Measurements from ENCODE around the gene SRRD. TPM values are rescaled to one million over a fixed set of nuclear protein-coding genes. Genes with fewer than 3 reads are reported as not detected.

Gene SRRD
- total and polyA plus RNA-seq, 2 of the 8 experiments (the other 6 are each of a cell fraction or from before 2014, with no cell fraction given), result 17.1 to 25.3 TPM

DNA sequence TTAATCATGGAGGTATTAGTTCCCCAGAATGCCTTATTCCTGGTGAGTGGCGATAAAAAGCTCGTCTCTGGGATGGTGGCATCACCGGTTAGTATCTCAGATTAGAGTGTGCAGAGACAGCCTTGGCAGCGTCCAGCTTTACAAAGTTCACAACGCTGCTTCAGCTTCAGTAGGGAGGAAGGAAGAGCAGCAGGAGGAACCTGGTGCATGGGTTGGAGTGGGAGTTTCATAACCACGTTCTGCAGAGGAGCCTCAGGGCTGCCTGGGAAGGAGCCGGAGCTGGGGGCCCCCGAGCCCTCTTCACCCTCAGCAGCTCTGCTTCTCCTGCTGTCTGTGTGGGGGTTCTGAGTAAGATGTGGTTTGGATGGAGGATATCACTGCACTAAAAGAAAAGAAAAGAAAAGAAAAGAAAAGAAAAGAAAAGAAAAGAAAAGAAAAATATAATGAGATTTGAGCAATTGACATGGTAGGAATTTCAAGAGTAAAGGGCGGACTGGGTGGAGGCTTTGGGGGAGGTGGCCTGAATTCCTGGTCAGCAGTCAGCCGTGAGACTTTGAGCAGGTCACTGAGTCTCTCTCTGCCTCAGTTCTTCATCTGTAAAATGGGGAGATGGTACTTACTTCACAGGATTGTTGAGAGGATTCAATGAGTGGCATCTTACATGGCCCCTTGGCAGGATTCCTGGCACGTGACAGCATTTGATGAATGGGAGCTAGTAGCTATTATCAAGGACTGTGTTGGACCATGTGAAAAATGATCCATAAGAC, 48.2 kb upstream of the SRRD start (continued):
- TF ChIP-seq RNF2 (IDR thresholded peaks at IDR 0.05; ENCODE audit: borderline replicate concordance, low read depth, low read length, missing control alignments, poor library complexity, severe bottlenecking), result no peak
